Spleen (tissue), 7 donors: ENCODE data around the gene FES.

Experiments used
- POLR2AphosphoS5 ChIP-seq, 3 donors: sonication (generic); formaldehyde crosslinking; IDR thresholded peaks; one replicate each; pipeline ENCODE4 v1.5.1; 2017; ENCODE audit warnings: antibody characterized with exemption in 3 of 3
- TF ChIP-seq, protein P1 (sequence below), 11 experiments: fragments of 200-600 bp in 7 of 11; fragments of 450-650 bp in 4 of 11; sonication (generic) in 4 of 11; IDR thresholded peaks in 8 of 11; conservative IDR thresholded peaks in 3 of 11; 1 replicate in 7 of 11; 2 replicates in 4 of 11; pipeline versions ENCODE4 v1.4.0 to v1.8.0; 2016 to 2021; ENCODE audit warnings: antibody characterized with exemption in 11 of 11, inconsistent platforms in 4 of 11, mild to moderate bottlenecking in 1 of 11
- donor health status: DM: no; HTN: no; CAD: no; lungs with moderate emphysema.
- donor health status: DM: no; HTN: no; CAD: no.
- donor health status: DM: no; HTN: no; CAD: no.

DNA sequence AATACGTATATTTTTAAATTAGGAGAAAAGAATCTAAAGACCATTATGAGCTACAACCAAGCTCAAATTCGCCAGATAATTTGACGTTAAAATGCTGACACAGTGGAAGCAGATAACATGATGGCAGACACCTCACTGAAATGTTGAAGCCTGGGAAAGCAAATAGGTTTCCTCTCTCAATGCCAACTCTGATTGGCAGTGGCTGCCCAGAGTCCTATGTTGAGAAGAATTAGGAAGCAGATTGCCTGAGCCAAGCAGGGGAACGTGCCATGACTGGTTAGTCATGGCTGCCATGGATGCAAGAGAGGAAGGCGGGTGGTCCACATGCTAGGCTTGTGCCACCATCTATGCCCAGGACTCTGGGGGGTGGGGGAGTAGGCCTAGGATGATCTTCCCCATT is 54.0 kb downstream of the FES start:
- TF ChIP-seq, protein P1, sequence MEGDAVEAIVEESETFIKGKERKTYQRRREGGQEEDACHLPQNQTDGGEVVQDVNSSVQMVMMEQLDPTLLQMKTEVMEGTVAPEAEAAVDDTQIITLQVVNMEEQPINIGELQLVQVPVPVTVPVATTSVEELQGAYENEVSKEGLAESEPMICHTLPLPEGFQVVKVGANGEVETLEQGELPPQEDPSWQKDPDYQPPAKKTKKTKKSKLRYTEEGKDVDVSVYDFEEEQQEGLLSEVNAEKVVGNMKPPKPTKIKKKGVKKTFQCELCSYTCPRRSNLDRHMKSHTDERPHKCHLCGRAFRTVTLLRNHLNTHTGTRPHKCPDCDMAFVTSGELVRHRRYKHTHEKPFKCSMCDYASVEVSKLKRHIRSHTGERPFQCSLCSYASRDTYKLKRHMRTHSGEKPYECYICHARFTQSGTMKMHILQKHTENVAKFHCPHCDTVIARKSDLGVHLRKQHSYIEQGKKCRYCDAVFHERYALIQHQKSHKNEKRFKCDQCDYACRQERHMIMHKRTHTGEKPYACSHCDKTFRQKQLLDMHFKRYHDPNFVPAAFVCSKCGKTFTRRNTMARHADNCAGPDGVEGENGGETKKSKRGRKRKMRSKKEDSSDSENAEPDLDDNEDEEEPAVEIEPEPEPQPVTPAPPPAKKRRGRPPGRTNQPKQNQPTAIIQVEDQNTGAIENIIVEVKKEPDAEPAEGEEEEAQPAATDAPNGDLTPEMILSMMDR (IDR thresholded peaks at IDR 0.05 in 8 of 11, conservative IDR thresholded peaks at IDR 0.05 in 3 of 11) = no peak
- no peak for TF ChIP-seq POLR2AphosphoS5 (IDR thresholded peaks at IDR 0.05)
